ENCODE data around the gene ANKRD16. TPM values are rescaled to one million over a fixed set of nuclear protein-coding genes. Genes with fewer than 3 reads are reported as not detected.
"Not testable (repeated sequence)": the region's sequence is repeated elsewhere in the genome, so short reads cannot be mapped to it uniquely, and the experiment has no call there.

Gene ANKRD16
- total RNA-seq, 2 donors from 2014 or later = 12.5 to 13.0 TPM

- not testable (repeated sequence) for H3K4me3 ChIP-seq (ENCODE audit: low read length); H3K9ac ChIP-seq (ENCODE audit: extremely low read depth, low read length, poor library complexity, severe bottlenecking); DNase-seq; H3K27me3 ChIP-seq (ENCODE audit: control insufficient read depth, insufficient read depth, low read length, poor library complexity, severe bottlenecking); H3K27ac Mint-ChIP-seq; H3K36me3 ChIP-seq (ENCODE audit: control insufficient read depth, insufficient read depth, low read length); H3K4me3 Mint-ChIP-seq; H3K4me1 ChIP-seq (ENCODE audit: control insufficient read depth, insufficient read depth, low read length); H3K27ac ChIP-seq (ENCODE audit: low read depth, low read length); H3K27me3 Mint-ChIP-seq (ENCODE audit: insufficient read depth)
- peaks cover 20% of the 10 kb centered on the region for H3K4me1 Mint-ChIP-seq
- H3K9me3 Mint-ChIP-seq = peaks cover 33% of the 10 kb centered on the region
- peaks cover 31% of the 10 kb centered on the region for H3K36me3 Mint-ChIP-seq (ENCODE audit: low read depth)
- H3K9me3 ChIP-seq (ENCODE audit: control insufficient read depth, low read length) = peaks cover 19% of the 10 kb centered on the region
- peak; percentile 23 for TF ChIP-seq CTCF (conservative IDR thresholded peaks at IDR 0.05)
- 95 to 96% methylated on average over 7 to 9 of the region's 9 CpGs for WGBS, 2 experiments (ENCODE audit: insufficient coverage in 1 of 2, insufficient read length in 1 of 2)
These were observed 26.6 kb downstream of the ANKRD16 start for GRCh38 chr10:5862981-5863685.

- Histone ChIP-seq H3K27me3 (ENCODE audit: control insufficient read depth, insufficient read depth, low read length, poor library complexity, severe bottlenecking) (no peaks in the 10 kb centered on the region), H3K9me3 (ENCODE audit: control insufficient read depth, low read length) (peaks cover 15% of the 10 kb centered on the region), H3K4me1 (ENCODE audit: control insufficient read depth, insufficient read depth, low read length) (peaks cover 3% of the 10 kb centered on the region), H3K9ac (ENCODE audit: extremely low read depth, low read length, poor library complexity, severe bottlenecking) (no peak overlapping the region), H3K36me3 (ENCODE audit: control insufficient read depth, insufficient read depth, low read length) (no peaks in the 10 kb centered on the region), H3K27ac (ENCODE audit: low read depth, low read length) (no peak overlapping the region), H3K4me3 (ENCODE audit: low read length) (no peak overlapping the region)
- H3K4me1 Mint-ChIP-seq = peaks cover 14% of the 10 kb centered on the region
- no peak for DNase-seq
- H3K27me3 Mint-ChIP-seq (ENCODE audit: insufficient read depth) = no peaks in the 10 kb centered on the region
- WGBS, 2 experiments (ENCODE audit: insufficient coverage in 1 of 2, insufficient read length in 1 of 2) = 95 to 100% methylated on average over 5 to 7 of the region's 7 CpGs
- TF ChIP-seq CTCF (conservative IDR thresholded peaks at IDR 0.05) = no peak
- peaks cover 27% of the 10 kb centered on the region for H3K9me3 Mint-ChIP-seq
- H3K27ac Mint-ChIP-seq = no peak overlapping the region
- H3K4me3 Mint-ChIP-seq = no peak overlapping the region
- H3K36me3 Mint-ChIP-seq (ENCODE audit: low read depth) = peaks cover 26% of the 10 kb centered on the region
These were observed 27.2 kb downstream of the ANKRD16 start for GRCh38 chr10:5862360-5862961.

- Histone ChIP-seq H3K4me3 (ENCODE audit: low read length) (no peak overlapping the region), H3K9ac (ENCODE audit: extremely low read depth, low read length, poor library complexity, severe bottlenecking) (no peak overlapping the region), H3K27ac (ENCODE audit: low read depth, low read length) (no peak overlapping the region), H3K4me1 (ENCODE audit: control insufficient read depth, insufficient read depth, low read length) (peaks cover 3% of the 10 kb centered on the region), H3K36me3 (ENCODE audit: control insufficient read depth, insufficient read depth, low read length) (no peaks in the 10 kb centered on the region), H3K9me3 (ENCODE audit: control insufficient read depth, low read length) (peaks cover 10% of the 10 kb centered on the region), H3K27me3 (ENCODE audit: control insufficient read depth, insufficient read depth, low read length, poor library complexity, severe bottlenecking) (no peaks in the 10 kb centered on the region)
- peak; percentile 32 for DNase-seq
- no peak overlapping the region for H3K27ac Mint-ChIP-seq
- 90 to 92% methylated on average over 5 to 7 of the region's 7 CpGs for WGBS, 2 experiments (ENCODE audit: insufficient coverage in 1 of 2, insufficient read length in 1 of 2)
- H3K36me3 Mint-ChIP-seq (ENCODE audit: low read depth) = peaks cover 26% of the 10 kb centered on the region
- H3K4me1 Mint-ChIP-seq = peaks cover 11% of the 10 kb centered on the region
- no peak for TF ChIP-seq CTCF (conservative IDR thresholded peaks at IDR 0.05)
- no peak overlapping the region for H3K4me3 Mint-ChIP-seq
- no peaks in the 10 kb centered on the region for H3K27me3 Mint-ChIP-seq (ENCODE audit: insufficient read depth)
- peaks cover 17% of the 10 kb centered on the region for H3K9me3 Mint-ChIP-seq
These were observed 29.6 kb downstream of the ANKRD16 start for GRCh38 chr10:5860066-5860465.

Measured in endodermal cell (in vitro differentiated cells).